ENCODE measurements around the gene GPR21.

GPR21 gene

GRCh38 chr9:123008909-123009308 lies 24.6 kb upstream of the GPR21 start:
- Histone ChIP-seq H3K4me2 (ENCODE audit: insufficient read depth, low read length, poor library complexity, severe bottlenecking) (no peak overlapping the region), H2BK120ac (ENCODE audit: low read depth, low read length) (no peak overlapping the region), H3K9ac (ENCODE audit: low read depth, low read length, poor library complexity) (no peak overlapping the region), H3K9me3 (replicated peaks in 1 of 2; ENCODE audit: control insufficient read depth in 2 of 2, insufficient read depth in 1 of 2, low read depth in 1 of 2, low read length in 2 of 2) (no peaks in the 10 kb centered on the region), H2BK12ac (ENCODE audit: low read length) (no peak overlapping the region), H3K79me1 (ENCODE audit: low read depth, low read length) (peaks cover 2% of the 10 kb centered on the region), H2AK5ac (ENCODE audit: low read depth, low read length) (no peak overlapping the region), H3K4me1 (ENCODE audit: control insufficient read depth in 2 of 2, insufficient read depth in 1 of 2, low read depth in 1 of 2, low read length in 2 of 2) (no peaks in the 10 kb centered on the region), H3K14ac (ENCODE audit: low read length) (no peak overlapping the region), H2BK15ac (ENCODE audit: low read length) (no peak overlapping the region), H3K4me3 (ENCODE audit: low read length in 2 of 2) (no peak overlapping the region), H3K36me3 (replicated peaks in 1 of 2; ENCODE audit: control insufficient read depth in 2 of 2, insufficient read depth in 2 of 2, low read length in 2 of 2) (peaks cover 7 to 95% of the 10 kb centered on the region in 2 donors), H3K18ac (ENCODE audit: low read length) (no peak overlapping the region), H3K27ac (replicated peaks; ENCODE audit: low read length) (no peak overlapping the region), H2BK5ac (ENCODE audit: low read length) (no peak overlapping the region), H3K27me3 (ENCODE audit: control insufficient read depth in 3 of 3, insufficient read depth in 3 of 3, low read depth in 1 of 3, low read length in 3 of 3) (no peaks in the 10 kb centered on the region), H4K8ac (ENCODE audit: low read depth, low read length) (no peak overlapping the region), H3K23ac (ENCODE audit: low read depth, low read length, poor library complexity) (no peak overlapping the region), H2AFZ (ENCODE audit: low read length) (no peak overlapping the region), H4K91ac (ENCODE audit: low read depth, low read length, poor library complexity) (no peak overlapping the region), H3K4ac (ENCODE audit: low read length) (no peak overlapping the region)
- DNase-seq (ENCODE audit: low spot score), result no peak

GRCh38 chr9:123011380-123011779 lies 22.1 kb upstream of the GPR21 start:
- no peak overlapping the region for H3K4me2 ChIP-seq (ENCODE audit: insufficient read depth, low read length, poor library complexity, severe bottlenecking)
- no peak overlapping the region for H3K27ac ChIP-seq (replicated peaks; ENCODE audit: low read length)
- no peaks in the 10 kb centered on the region for H3K9me3 ChIP-seq (replicated peaks in 1 of 2; ENCODE audit: control insufficient read depth in 2 of 2, insufficient read depth in 1 of 2, low read depth in 1 of 2, low read length in 2 of 2)
- H2BK5ac ChIP-seq (ENCODE audit: low read length), result no peak overlapping the region
- no peak overlapping the region for H3K14ac ChIP-seq (ENCODE audit: low read length)
- H3K23ac ChIP-seq (ENCODE audit: low read depth, low read length, poor library complexity), result no peak overlapping the region
- no peak overlapping the region for H2BK15ac ChIP-seq (ENCODE audit: low read length)
- H3K79me1 ChIP-seq (ENCODE audit: low read depth, low read length), result no peaks in the 10 kb centered on the region
- H2BK12ac ChIP-seq (ENCODE audit: low read length), result no peak overlapping the region
- no peak overlapping the region for H3K4me3 ChIP-seq (ENCODE audit: low read length in 2 of 2)
- no peak overlapping the region for H4K91ac ChIP-seq (ENCODE audit: low read depth, low read length, poor library complexity)
- H3K9ac ChIP-seq (ENCODE audit: low read depth, low read length, poor library complexity), result no peak overlapping the region
- no CpG with 5 or more reads among the region's 3 CpGs for WGBS, 2 donors (ENCODE audit: extremely low coverage in 2 of 2, insufficient read length in 2 of 2, insufficient replicate concordance in 1 of 2)
- no peak overlapping the region for H3K4ac ChIP-seq (ENCODE audit: low read length)
- no peak overlapping the region for H2AK5ac ChIP-seq (ENCODE audit: low read depth, low read length)
- H3K36me3 ChIP-seq (replicated peaks in 1 of 2; ENCODE audit: control insufficient read depth in 2 of 2, insufficient read depth in 2 of 2, low read length in 2 of 2), result peaks cover 4 to 97% of the 10 kb centered on the region in 2 donors
- no peak overlapping the region for H3K18ac ChIP-seq (ENCODE audit: low read length)
- H3K27me3 ChIP-seq (ENCODE audit: control insufficient read depth in 3 of 3, insufficient read depth in 3 of 3, low read depth in 1 of 3, low read length in 3 of 3), result no peaks in the 10 kb centered on the region
- no peak for DNase-seq (ENCODE audit: low spot score)
- H2AFZ ChIP-seq (ENCODE audit: low read length), result no peak overlapping the region
- no peak overlapping the region for H2BK120ac ChIP-seq (ENCODE audit: low read depth, low read length)
- H4K8ac ChIP-seq (ENCODE audit: low read depth, low read length), result no peak overlapping the region
- H3K4me1 ChIP-seq (ENCODE audit: control insufficient read depth in 2 of 2, insufficient read depth in 1 of 2, low read depth in 1 of 2, low read length in 2 of 2), result no peaks in the 10 kb centered on the region

GRCh38 chr9:123011878-123012528 lies 21.5 kb upstream of the GPR21 start:
- Histone ChIP-seq H3K4me1 (ENCODE audit: control insufficient read depth in 2 of 2, insufficient read depth in 1 of 2, low read depth in 1 of 2, low read length in 2 of 2) (no peaks in the 10 kb centered on the region), H3K23ac (ENCODE audit: low read depth, low read length, poor library complexity) (no peak overlapping the region), H3K4ac (ENCODE audit: low read length) (no peak overlapping the region), H3K27ac (replicated peaks; ENCODE audit: low read length) (no peak overlapping the region), H2BK5ac (ENCODE audit: low read length) (no peak overlapping the region), H2AK5ac (ENCODE audit: low read depth, low read length) (no peak overlapping the region), H2AFZ (ENCODE audit: low read length) (no peak overlapping the region), H4K8ac (ENCODE audit: low read depth, low read length) (no peak overlapping the region), H2BK15ac (ENCODE audit: low read length) (no peak overlapping the region), H3K9ac (ENCODE audit: low read depth, low read length, poor library complexity) (no peak overlapping the region), H3K18ac (ENCODE audit: low read length) (no peak overlapping the region), H3K9me3 (replicated peaks in 1 of 2; ENCODE audit: control insufficient read depth in 2 of 2, insufficient read depth in 1 of 2, low read depth in 1 of 2, low read length in 2 of 2) (no peaks in the 10 kb centered on the region), H4K91ac (ENCODE audit: low read depth, low read length, poor library complexity) (no peak overlapping the region), H3K79me1 (ENCODE audit: low read depth, low read length) (no peaks in the 10 kb centered on the region), H3K4me3 (ENCODE audit: low read length in 2 of 2) (no peak overlapping the region), H3K27me3 (ENCODE audit: control insufficient read depth in 3 of 3, insufficient read depth in 3 of 3, low read depth in 1 of 3, low read length in 3 of 3) (no peaks in the 10 kb centered on the region), H3K36me3 (replicated peaks in 1 of 2; ENCODE audit: control insufficient read depth in 2 of 2, insufficient read depth in 2 of 2, low read length in 2 of 2) (peaks cover 4 to 98% of the 10 kb centered on the region in 2 donors), H2BK120ac (ENCODE audit: low read depth, low read length) (no peak overlapping the region), H3K4me2 (ENCODE audit: insufficient read depth, low read length, poor library complexity, severe bottlenecking) (no peak overlapping the region), H2BK12ac (ENCODE audit: low read length) (no peak overlapping the region), H3K14ac (ENCODE audit: low read length) (no peak overlapping the region)
- no peak for DNase-seq (ENCODE audit: low spot score)
- no CpG with 5 or more reads among the region's 3 CpGs for WGBS, 2 donors (ENCODE audit: extremely low coverage in 2 of 2, insufficient read length in 2 of 2, insufficient replicate concordance in 1 of 2)

GRCh38 chr9:123016631-123017030 lies 16.8 kb upstream of the GPR21 start:
- H3K4me1 ChIP-seq (ENCODE audit: control insufficient read depth in 2 of 2, insufficient read depth in 1 of 2, low read depth in 1 of 2, low read length in 2 of 2), result no peaks in the 10 kb centered on the region

More at GRCh38 chr9:123016631-123017030, 16.8 kb upstream of the GPR21 start:
- WGBS, 2 donors (ENCODE audit: extremely low coverage in 2 of 2, insufficient read length in 2 of 2, insufficient replicate concordance in 1 of 2), result no CpG with 5 or more reads among the region's 1 CpG
- Histone ChIP-seq H2BK120ac (ENCODE audit: low read depth, low read length) (no peak overlapping the region), H4K8ac (ENCODE audit: low read depth, low read length) (no peak overlapping the region), H3K4me2 (ENCODE audit: insufficient read depth, low read length, poor library complexity, severe bottlenecking) (no peak overlapping the region), H3K23ac (ENCODE audit: low read depth, low read length, poor library complexity) (no peak overlapping the region), H2BK15ac (ENCODE audit: low read length) (no peak overlapping the region), H3K9ac (ENCODE audit: low read depth, low read length, poor library complexity) (no peak overlapping the region), H3K79me1 (ENCODE audit: low read depth, low read length) (no peaks in the 10 kb centered on the region), H3K4ac (ENCODE audit: low read length) (no peak overlapping the region), H3K27ac (replicated peaks; ENCODE audit: low read length) (no peak overlapping the region), H3K27me3 (ENCODE audit: control insufficient read depth in 3 of 3, insufficient read depth in 3 of 3, low read depth in 1 of 3, low read length in 3 of 3) (no peaks in the 10 kb centered on the region), H3K36me3 (replicated peaks in 1 of 2; ENCODE audit: control insufficient read depth in 2 of 2, insufficient read depth in 2 of 2, low read length in 2 of 2) (peaks cover 7 to 98% of the 10 kb centered on the region in 2 donors), H3K18ac (ENCODE audit: low read length) (no peak overlapping the region), H2AK5ac (ENCODE audit: low read depth, low read length) (no peak overlapping the region), H3K9me3 (replicated peaks in 1 of 2; ENCODE audit: control insufficient read depth in 2 of 2, insufficient read depth in 1 of 2, low read depth in 1 of 2, low read length in 2 of 2) (no peaks in the 10 kb centered on the region), H2BK5ac (ENCODE audit: low read length) (no peak overlapping the region), H3K4me3 (ENCODE audit: low read length in 2 of 2) (no peak overlapping the region), H3K14ac (ENCODE audit: low read length) (no peak overlapping the region), H2AFZ (ENCODE audit: low read length) (no peak overlapping the region), H2BK12ac (ENCODE audit: low read length) (no peak overlapping the region), H4K91ac (ENCODE audit: low read depth, low read length, poor library complexity) (no peak overlapping the region)
- no peak for DNase-seq (ENCODE audit: low spot score)
